ENCODE measurements around the gene SLC1A7.

SLC1A7 gene

DNA sequence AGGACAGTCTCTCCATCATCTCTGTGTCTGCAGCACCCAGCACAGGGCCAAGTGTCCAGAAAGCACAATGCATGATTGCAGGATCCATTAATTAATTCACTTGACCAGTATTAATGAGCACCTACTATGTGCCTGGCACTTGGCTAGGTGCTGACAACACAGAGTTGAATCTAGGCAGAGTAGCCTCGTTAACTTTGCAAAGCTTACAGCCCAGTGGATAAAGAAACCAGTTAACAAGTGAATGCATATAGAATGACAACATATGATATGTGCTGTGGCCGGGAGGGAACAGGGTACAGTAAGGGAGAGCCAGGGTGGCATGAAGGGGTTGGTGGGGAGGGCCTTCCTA is 10.9 kb downstream of the SLC1A7 start:
- Histone ChIP-seq H2AFZ (ENCODE audit: low read length) (no peak overlapping the region), H3K9me2 (ENCODE audit: low read depth, low read length) (no peaks in the 10 kb centered on the region), H3K4me3 (ENCODE audit: low read depth, low read length, poor library complexity, severe bottlenecking) (no peak overlapping the region), H3K79me2 (ENCODE audit: insufficient read depth, low read length) (no peaks in the 10 kb centered on the region), H3K27ac (ENCODE audit: low read depth, low read length, poor library complexity, severe bottlenecking) (no peak overlapping the region), H4K20me1 (ENCODE audit: insufficient read depth, low read length) (no peaks in the 10 kb centered on the region), H3F3A (ENCODE audit: insufficient read depth, low read length) (no peaks in the 10 kb centered on the region), H3K36me3 (ENCODE audit: insufficient read depth, low read length) (no peaks in the 10 kb centered on the region), H3K27me3 (ENCODE audit: insufficient read depth, low read length) (peaks cover 6% of the 10 kb centered on the region; the same call in 1 of the 2 replicates), H3K9ac (ENCODE audit: low read length) (no peak overlapping the region), H3K4me2 (ENCODE audit: low read length) (no peak overlapping the region), H3K9me3 (ENCODE audit: low read length) (no peaks in the 10 kb centered on the region), H3K4me1 (ENCODE audit: insufficient read depth, low read length, severe bottlenecking) (no peaks in the 10 kb centered on the region)
- TF ChIP-seq EZH2 (IDR thresholded peaks at IDR 0.05; ENCODE audit: borderline replicate concordance, low read length) = no peak
- TF ChIP-seq, protein P1, sequence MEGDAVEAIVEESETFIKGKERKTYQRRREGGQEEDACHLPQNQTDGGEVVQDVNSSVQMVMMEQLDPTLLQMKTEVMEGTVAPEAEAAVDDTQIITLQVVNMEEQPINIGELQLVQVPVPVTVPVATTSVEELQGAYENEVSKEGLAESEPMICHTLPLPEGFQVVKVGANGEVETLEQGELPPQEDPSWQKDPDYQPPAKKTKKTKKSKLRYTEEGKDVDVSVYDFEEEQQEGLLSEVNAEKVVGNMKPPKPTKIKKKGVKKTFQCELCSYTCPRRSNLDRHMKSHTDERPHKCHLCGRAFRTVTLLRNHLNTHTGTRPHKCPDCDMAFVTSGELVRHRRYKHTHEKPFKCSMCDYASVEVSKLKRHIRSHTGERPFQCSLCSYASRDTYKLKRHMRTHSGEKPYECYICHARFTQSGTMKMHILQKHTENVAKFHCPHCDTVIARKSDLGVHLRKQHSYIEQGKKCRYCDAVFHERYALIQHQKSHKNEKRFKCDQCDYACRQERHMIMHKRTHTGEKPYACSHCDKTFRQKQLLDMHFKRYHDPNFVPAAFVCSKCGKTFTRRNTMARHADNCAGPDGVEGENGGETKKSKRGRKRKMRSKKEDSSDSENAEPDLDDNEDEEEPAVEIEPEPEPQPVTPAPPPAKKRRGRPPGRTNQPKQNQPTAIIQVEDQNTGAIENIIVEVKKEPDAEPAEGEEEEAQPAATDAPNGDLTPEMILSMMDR (IDR thresholded peaks at IDR 0.05; ENCODE audit: low read length) = no peak

DNA sequence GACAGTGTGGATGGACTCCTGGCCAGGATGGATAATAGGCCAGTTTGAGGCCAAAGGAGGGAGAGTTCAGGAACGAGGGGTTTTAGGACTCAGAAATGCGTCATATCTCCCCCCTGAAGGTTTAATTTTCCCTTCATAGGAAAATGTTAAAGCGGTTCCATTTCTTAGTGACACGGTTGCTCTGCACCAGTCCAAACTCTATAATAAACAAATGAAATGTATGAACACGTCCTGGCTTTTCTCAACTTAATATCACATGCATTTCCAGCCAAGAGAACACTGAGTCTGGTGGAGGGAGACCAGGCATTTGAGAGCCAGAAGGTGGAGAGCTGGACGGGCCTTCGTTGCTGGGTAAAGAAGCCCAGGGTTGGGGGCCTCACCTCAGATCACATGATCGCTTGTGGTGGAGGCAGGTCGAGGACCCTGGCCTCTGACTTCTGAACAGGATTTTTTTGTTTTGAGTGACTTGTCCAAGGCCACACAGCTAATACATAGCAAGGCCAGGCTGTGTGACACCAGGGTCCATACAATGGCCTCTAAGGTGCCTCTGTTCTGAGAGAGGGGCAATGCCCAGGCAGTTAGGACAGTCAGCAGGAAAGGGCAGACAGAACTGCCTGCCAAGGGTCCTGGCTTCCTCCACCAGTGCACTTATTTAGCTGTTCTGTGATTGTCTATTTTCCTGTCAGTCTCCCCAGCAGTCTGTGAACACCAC is 11.4 kb downstream of the SLC1A7 start:
- TF ChIP-seq, protein P1 (IDR thresholded peaks at IDR 0.05; ENCODE audit: low read length) = no peak
- TF ChIP-seq EZH2 (IDR thresholded peaks at IDR 0.05; ENCODE audit: borderline replicate concordance, low read length) = no peak
- H3K79me2 ChIP-seq (ENCODE audit: insufficient read depth, low read length) = no peaks in the 10 kb centered on the region
- H3K27me3 ChIP-seq (ENCODE audit: insufficient read depth, low read length) = peaks cover 6% of the 10 kb centered on the region; the same call in 1 of the 2 replicates
- no peak overlapping the region for H2AFZ ChIP-seq (ENCODE audit: low read length)
- no peak overlapping the region for H3K4me2 ChIP-seq (ENCODE audit: low read length)
- no peaks in the 10 kb centered on the region for H3K9me3 ChIP-seq (ENCODE audit: low read length)
- H3F3A ChIP-seq (ENCODE audit: insufficient read depth, low read length) = no peaks in the 10 kb centered on the region
- no peak overlapping the region for H3K27ac ChIP-seq (ENCODE audit: low read depth, low read length, poor library complexity, severe bottlenecking)
- H3K9ac ChIP-seq (ENCODE audit: low read length) = no peak overlapping the region
- H3K4me1 ChIP-seq (ENCODE audit: insufficient read depth, low read length, severe bottlenecking) = no peaks in the 10 kb centered on the region
- H4K20me1 ChIP-seq (ENCODE audit: insufficient read depth, low read length) = no peaks in the 10 kb centered on the region
- no peak overlapping the region for H3K4me3 ChIP-seq (ENCODE audit: low read depth, low read length, poor library complexity, severe bottlenecking)
- H3K36me3 ChIP-seq (ENCODE audit: insufficient read depth, low read length) = no peaks in the 10 kb centered on the region
- H3K9me2 ChIP-seq (ENCODE audit: low read depth, low read length) = no peaks in the 10 kb centered on the region

DNA sequence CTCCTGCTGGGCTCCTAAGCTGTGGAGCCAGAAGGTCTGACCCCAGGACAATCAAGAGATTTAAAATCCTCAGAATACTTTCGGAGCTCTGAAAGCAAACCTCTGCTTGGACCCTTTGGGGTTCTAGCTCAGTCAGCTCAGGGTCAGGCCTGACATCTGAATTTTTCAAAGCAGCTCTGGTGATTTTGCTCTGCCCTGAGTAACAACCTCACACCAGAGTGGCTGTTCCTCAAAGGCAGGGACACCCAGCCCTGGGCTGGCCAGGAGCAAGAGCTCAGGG is 11.9 kb downstream of the SLC1A7 start:
- Histone ChIP-seq H3F3A (ENCODE audit: insufficient read depth, low read length) (no peaks in the 10 kb centered on the region), H3K4me1 (ENCODE audit: insufficient read depth, low read length, severe bottlenecking) (no peaks in the 10 kb centered on the region), H3K36me3 (ENCODE audit: insufficient read depth, low read length) (no peaks in the 10 kb centered on the region), H3K4me3 (ENCODE audit: low read depth, low read length, poor library complexity, severe bottlenecking) (no peak overlapping the region), H3K9me3 (ENCODE audit: low read length) (no peaks in the 10 kb centered on the region), H4K20me1 (ENCODE audit: insufficient read depth, low read length) (no peaks in the 10 kb centered on the region), H3K79me2 (ENCODE audit: insufficient read depth, low read length) (no peaks in the 10 kb centered on the region), H3K27me3 (ENCODE audit: insufficient read depth, low read length) (peaks cover 6% of the 10 kb centered on the region; the same call in 1 of the 2 replicates), H3K9me2 (ENCODE audit: low read depth, low read length) (no peaks in the 10 kb centered on the region), H3K4me2 (ENCODE audit: low read length) (no peak overlapping the region), H3K9ac (ENCODE audit: low read length) (no peak overlapping the region), H2AFZ (ENCODE audit: low read length) (no peak overlapping the region), H3K27ac (ENCODE audit: low read depth, low read length, poor library complexity, severe bottlenecking) (no peak overlapping the region)
- TF ChIP-seq EZH2 (IDR thresholded peaks at IDR 0.05; ENCODE audit: borderline replicate concordance, low read length) = no peak
- TF ChIP-seq, protein P1 (IDR thresholded peaks at IDR 0.05; ENCODE audit: low read length) = no peak

Data from OCI-LY1 (cell line).